ENCODE measurements around the gene LRRC4C. TPM values are rescaled to one million over a fixed set of nuclear protein-coding genes. Genes with fewer than 3 reads are reported as not detected.

Gene LRRC4C
- polyA plus RNA-seq, 1 donor from 2014 or later = 24.3 TPM

- no peaks in the 10 kb centered on the region for H3K9me2 ChIP-seq (ENCODE audit: insufficient read depth, low read length)
- no peak overlapping the region for H3K4me3 ChIP-seq (ENCODE audit: low read length)
- peak overlapping the region; percentile 30 for H3K27ac ChIP-seq (ENCODE audit: low read length)
- no peaks in the 10 kb centered on the region for H3K79me2 ChIP-seq (replicated peaks; ENCODE audit: insufficient read depth, low read length)
- TF ChIP-seq SMC3 (conservative IDR thresholded peaks at IDR 0.05; ENCODE audit: poor library complexity) = no peak
- TF ChIP-seq, protein P1, sequence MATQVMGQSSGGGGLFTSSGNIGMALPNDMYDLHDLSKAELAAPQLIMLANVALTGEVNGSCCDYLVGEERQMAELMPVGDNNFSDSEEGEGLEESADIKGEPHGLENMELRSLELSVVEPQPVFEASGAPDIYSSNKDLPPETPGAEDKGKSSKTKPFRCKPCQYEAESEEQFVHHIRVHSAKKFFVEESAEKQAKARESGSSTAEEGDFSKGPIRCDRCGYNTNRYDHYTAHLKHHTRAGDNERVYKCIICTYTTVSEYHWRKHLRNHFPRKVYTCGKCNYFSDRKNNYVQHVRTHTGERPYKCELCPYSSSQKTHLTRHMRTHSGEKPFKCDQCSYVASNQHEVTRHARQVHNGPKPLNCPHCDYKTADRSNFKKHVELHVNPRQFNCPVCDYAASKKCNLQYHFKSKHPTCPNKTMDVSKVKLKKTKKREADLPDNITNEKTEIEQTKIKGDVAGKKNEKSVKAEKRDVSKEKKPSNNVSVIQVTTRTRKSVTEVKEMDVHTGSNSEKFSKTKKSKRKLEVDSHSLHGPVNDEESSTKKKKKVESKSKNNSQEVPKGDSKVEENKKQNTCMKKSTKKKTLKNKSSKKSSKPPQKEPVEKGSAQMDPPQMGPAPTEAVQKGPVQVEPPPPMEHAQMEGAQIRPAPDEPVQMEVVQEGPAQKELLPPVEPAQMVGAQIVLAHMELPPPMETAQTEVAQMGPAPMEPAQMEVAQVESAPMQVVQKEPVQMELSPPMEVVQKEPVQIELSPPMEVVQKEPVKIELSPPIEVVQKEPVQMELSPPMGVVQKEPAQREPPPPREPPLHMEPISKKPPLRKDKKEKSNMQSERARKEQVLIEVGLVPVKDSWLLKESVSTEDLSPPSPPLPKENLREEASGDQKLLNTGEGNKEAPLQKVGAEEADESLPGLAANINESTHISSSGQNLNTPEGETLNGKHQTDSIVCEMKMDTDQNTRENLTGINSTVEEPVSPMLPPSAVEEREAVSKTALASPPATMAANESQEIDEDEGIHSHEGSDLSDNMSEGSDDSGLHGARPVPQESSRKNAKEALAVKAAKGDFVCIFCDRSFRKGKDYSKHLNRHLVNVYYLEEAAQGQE (IDR thresholded peaks at IDR 0.05; ENCODE audit: borderline replicate concordance) = no peak
- no peak for TF ChIP-seq MXI1 (conservative IDR thresholded peaks at IDR 0.05; ENCODE audit: poor library complexity, severe bottlenecking)
- TF ChIP-seq EP300 (conservative IDR thresholded peaks at IDR 0.05; ENCODE audit: poor library complexity, severe bottlenecking) = peak; percentile 96
- TF ChIP-seq EZH2 (IDR thresholded peaks at IDR 0.05; ENCODE audit: borderline replicate concordance, insufficient read depth, low read length, poor library complexity, severe bottlenecking) = no peak
- TF ChIP-seq TAF1 (IDR thresholded peaks at IDR 0.05; ENCODE audit: low read depth) = no peak
- TF ChIP-seq POLR2AphosphoS5 (IDR thresholded peaks at IDR 0.05) = peak; percentile 73
- no peak for TF ChIP-seq RAD21 (conservative IDR thresholded peaks at IDR 0.05)
- no peak for TF ChIP-seq CTCF (IDR thresholded peaks at IDR 0.05; ENCODE audit: poor library complexity, severe bottlenecking)
- H3K36me3 ChIP-seq (ENCODE audit: insufficient read depth, low read length) = no peaks in the 10 kb centered on the region
- H3K9ac ChIP-seq (ENCODE audit: low read length) = no peak overlapping the region
- H3F3A ChIP-seq (ENCODE audit: insufficient read depth, low read length, poor library complexity, severe bottlenecking) = peaks cover 4% of the 10 kb centered on the region
- no peaks in the 10 kb centered on the region for H3K27me3 ChIP-seq (ENCODE audit: insufficient read depth, low read depth, low read length)
- H3K4me2 ChIP-seq (ENCODE audit: low read length) = no peak overlapping the region
- H2AFZ ChIP-seq (ENCODE audit: low read depth, low read length) = no peak overlapping the region
- H4K20me1 ChIP-seq (ENCODE audit: insufficient read depth) = no peaks in the 10 kb centered on the region
- no peaks in the 10 kb centered on the region for H3K9me3 ChIP-seq (ENCODE audit: low read length)
These were observed 1071.2 kb downstream of the LRRC4C start for GRCh38 chr11:40388097-40388818.

- Histone ChIP-seq H3K27ac (ENCODE audit: low read length) (peak overlapping the region; percentile 30), H3K79me2 (replicated peaks; ENCODE audit: insufficient read depth, low read length) (no peaks in the 10 kb centered on the region), H3K4me2 (ENCODE audit: low read length) (peak overlapping the region; percentile 2), H3K4me3 (ENCODE audit: low read length) (peak overlapping the region; percentile 3), H3K9ac (ENCODE audit: low read length) (no peak overlapping the region), H3K36me3 (ENCODE audit: insufficient read depth, low read length) (no peaks in the 10 kb centered on the region), H3K9me3 (ENCODE audit: low read length) (no peaks in the 10 kb centered on the region), H3K27me3 (ENCODE audit: insufficient read depth, low read depth, low read length) (no peaks in the 10 kb centered on the region), H3K9me2 (ENCODE audit: insufficient read depth, low read length) (no peaks in the 10 kb centered on the region), H3F3A (ENCODE audit: insufficient read depth, low read length, poor library complexity, severe bottlenecking) (peaks cover 4% of the 10 kb centered on the region), H2AFZ (ENCODE audit: low read depth, low read length) (no peak overlapping the region), H4K20me1 (ENCODE audit: insufficient read depth) (no peaks in the 10 kb centered on the region)
- TF ChIP-seq POLR2AphosphoS5 (IDR thresholded peaks at IDR 0.05) = peak; percentile 25
- TF ChIP-seq CTCF (IDR thresholded peaks at IDR 0.05; ENCODE audit: poor library complexity, severe bottlenecking) = no peak
These were observed 1072.0 kb downstream of the LRRC4C start for GRCh38 chr11:40387240-40387980.

Measured in neural cell (in vitro differentiated cells).